Measurements from ENCODE around the gene TRAT1. TPM values are rescaled to one million over a fixed set of nuclear protein-coding genes. Genes with fewer than 3 reads are reported as not detected.
"Not testable (repeated sequence)": the region's sequence is repeated elsewhere in the genome, so short reads cannot be mapped to it uniquely, and the experiment has no call there.

The TRAT1 gene
- polyA plus RNA-seq, 2 of the 4 experiments (the other 2 are of a cell fraction), result not detected

DNA sequence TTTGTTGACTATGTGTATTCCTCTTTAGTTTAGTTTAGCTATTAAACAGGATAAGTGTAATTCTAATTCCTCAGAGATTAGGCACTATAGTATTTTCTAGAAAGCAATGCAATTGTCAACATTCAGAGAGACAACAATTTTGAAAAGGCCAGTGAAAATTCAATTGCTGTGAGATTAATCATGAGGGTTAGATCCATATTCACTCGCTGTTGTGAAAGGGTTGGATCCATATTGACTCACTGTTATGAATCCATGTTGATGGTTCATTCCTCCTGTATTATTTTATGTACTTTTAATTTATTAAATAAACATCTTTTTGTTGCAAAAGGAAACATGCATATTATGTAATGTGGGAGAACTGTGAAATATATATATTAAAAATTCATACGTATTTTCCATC, 641 bp downstream of the TRAT1 start:
- no peaks in the 10 kb centered on the region for H3K4me1 ChIP-seq
- ATAC-seq (no peak), FAIRE-seq (no peak), DNase-seq (ENCODE audit: low read depth in 1 of 2, low spot score in 1 of 2) (no peak)
- CTCF ChIA-PET, result no interaction called here
- H3K27ac ChIP-seq, result no peak overlapping the region
- POLR2A ChIA-PET, result no interaction called here
- no peak overlapping the region for H3K4me2 ChIP-seq
- H3K9me3 ChIP-seq, result no peaks in the 10 kb centered on the region
- no peak for TF ChIP-seq SMC3 (IDR thresholded peaks at IDR 0.05)
- TF ChIP-seq NR3C1 (IDR thresholded peaks at IDR 0.05), result no peak
- TF ChIP-seq POLR2AphosphoS2 (conservative IDR thresholded peaks at IDR 0.05; ENCODE audit: low read length), result no peak
- TF ChIP-seq HOXB5 (CRISPR knock-in tag; IDR thresholded peaks at IDR 0.05), result no peak
- no peak for TF ChIP-seq RARB (CRISPR knock-in tag; IDR thresholded peaks at IDR 0.05)
- no peak for TF ChIP-seq ZFP36 (IDR thresholded peaks at IDR 0.05; ENCODE audit: borderline replicate concordance, partially characterized antibody)
- no peak for TF ChIP-seq MYC (IDR thresholded peaks at IDR 0.05; ENCODE audit: borderline replicate concordance, low read length)
- no peak for TF ChIP-seq HDAC2 (IDR thresholded peaks at IDR 0.05)
- TF ChIP-seq, protein P1, sequence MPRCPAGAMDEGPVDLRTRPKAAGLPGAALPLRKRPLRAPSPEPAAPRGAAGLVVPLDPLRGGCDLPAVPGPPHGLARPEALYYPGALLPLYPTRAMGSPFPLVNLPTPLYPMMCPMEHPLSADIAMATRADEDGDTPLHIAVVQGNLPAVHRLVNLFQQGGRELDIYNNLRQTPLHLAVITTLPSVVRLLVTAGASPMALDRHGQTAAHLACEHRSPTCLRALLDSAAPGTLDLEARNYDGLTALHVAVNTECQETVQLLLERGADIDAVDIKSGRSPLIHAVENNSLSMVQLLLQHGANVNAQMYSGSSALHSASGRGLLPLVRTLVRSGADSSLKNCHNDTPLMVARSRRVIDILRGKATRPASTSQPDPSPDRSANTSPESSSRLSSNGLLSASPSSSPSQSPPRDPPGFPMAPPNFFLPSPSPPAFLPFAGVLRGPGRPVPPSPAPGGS (IDR thresholded peaks at IDR 0.05), result no peak
- TF ChIP-seq JUN (IDR thresholded peaks at IDR 0.05), result no peak
- no peak for TF ChIP-seq TP53 (CRISPR knock-in tag; IDR thresholded peaks at IDR 0.05)
- TF ChIP-seq ESRRA (IDR thresholded peaks at IDR 0.05; ENCODE audit: borderline replicate concordance, low read length), result no peak
- TF ChIP-seq HOXB13 (CRISPR knock-in tag; IDR thresholded peaks at IDR 0.05; ENCODE audit: low read depth), result no peak
- TF ChIP-seq, protein P2, sequence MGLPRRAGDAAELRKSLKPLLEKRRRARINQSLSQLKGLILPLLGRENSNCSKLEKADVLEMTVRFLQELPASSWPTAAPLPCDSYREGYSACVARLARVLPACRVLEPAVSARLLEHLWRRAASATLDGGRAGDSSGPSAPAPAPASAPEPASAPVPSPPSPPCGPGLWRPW (IDR thresholded peaks at IDR 0.05), result no peak
- WGBS (ENCODE audit: missing lambda C conversion rate), result 29% methylated on average over 2 of the region's 2 CpGs
- H3K4me3 ChIP-seq, result no peak overlapping the region

DNA sequence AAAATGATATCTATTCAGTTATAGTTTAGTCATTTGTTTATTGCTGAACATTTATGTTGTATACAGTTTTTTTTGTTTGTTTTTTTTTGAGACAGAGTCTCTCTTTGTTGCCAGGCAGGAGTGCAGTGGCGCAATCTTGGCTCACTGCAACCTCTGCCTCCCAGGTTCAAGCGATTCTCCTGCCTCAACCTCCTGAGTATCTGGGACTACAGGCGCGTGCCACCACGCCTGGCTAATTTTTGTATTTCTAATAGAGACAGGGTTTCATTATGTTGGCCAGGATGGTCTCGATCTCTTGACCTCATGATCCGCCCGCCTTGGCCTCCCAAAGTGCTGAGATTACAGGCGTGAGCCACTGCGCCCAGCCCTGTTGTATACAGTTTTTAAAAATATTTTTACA, 1.2 kb downstream of the TRAT1 start:
- ATAC-seq, FAIRE-seq, POLR2A ChIA-PET: not testable (repeated sequence)

DNA sequence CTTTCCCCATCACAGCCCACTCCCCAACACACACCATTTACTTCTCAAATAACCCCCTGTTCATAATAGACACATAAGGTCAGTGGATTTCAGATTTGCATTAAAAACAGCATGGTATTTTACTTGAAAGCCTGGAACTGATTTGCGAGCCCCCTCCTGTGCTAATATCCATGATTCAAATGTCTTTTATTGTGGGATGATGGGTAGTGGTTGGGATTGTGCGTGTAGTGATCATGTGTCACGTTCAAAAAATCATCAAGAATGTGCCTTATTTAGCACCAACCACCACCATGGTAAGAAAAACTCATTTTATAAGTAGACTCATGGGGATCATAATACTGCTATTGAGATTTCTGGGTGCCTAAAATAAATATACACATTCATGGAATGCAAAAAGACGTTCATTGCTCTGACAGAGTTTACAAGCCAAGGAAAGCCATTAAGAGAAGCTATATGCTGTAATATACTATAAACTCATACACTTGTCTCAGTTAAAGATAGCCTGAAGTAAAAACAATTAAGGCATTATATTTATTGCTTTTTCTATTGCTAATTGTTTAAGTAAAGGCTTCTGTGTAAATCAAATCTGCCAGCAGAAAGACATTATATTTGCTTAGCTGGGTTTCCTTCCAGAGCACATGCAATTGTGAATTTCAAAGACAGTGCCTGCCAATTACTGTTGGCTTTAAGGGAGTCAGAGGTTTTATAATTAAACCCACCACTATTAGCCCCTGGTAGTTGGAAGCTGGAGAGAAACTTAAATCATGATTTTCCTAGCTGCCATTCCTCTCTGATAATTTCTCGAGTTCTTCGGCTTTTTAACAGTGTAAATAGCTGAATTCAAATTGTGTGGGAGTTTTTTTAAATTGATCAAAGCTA, 4.0 kb downstream of the TRAT1 start:
- FAIRE-seq (no peak), ATAC-seq (no peak), DNase-seq (ENCODE audit: low read depth in 1 of 2, low spot score in 1 of 2) (no peak)
- ChIA-PET CTCF (interaction anchor here (1.4 kb wide), 1 partner anchor 12 kb away, joined by 3 read pairs; no protein-coding TSS in a partner anchor), POLR2A (no interaction called here)
- Histone ChIP-seq H3K4me1 (no peaks in the 10 kb centered on the region), H3K27ac (no peak overlapping the region), H3K4me2 (no peak overlapping the region), H3K4me3 (no peak overlapping the region), H3K9me3 (no peaks in the 10 kb centered on the region)
- TF ChIP-seq BHLHE40 (IDR thresholded peaks at IDR 0.05; ENCODE audit: low read depth, low read length) (no peak), HDAC2 (IDR thresholded peaks at IDR 0.05) (no peak), EP300 (IDR thresholded peaks at IDR 0.05) (no peak), ZC3H11A (IDR thresholded peaks at IDR 0.05) (no peak), RCOR1 (IDR thresholded peaks at IDR 0.05; ENCODE audit: low read depth, low read length) (no peak), ESRRA (IDR thresholded peaks at IDR 0.05; ENCODE audit: borderline replicate concordance, low read length) (no peak), CHD4 (IDR thresholded peaks at IDR 0.05; ENCODE audit: borderline replicate concordance) (no peak), MAZ (IDR thresholded peaks at IDR 0.05; ENCODE audit: borderline replicate concordance, low read depth, low read length) (no peak), HOXA7 (CRISPR knock-in tag; IDR thresholded peaks at IDR 0.05) (no peak), SMC3 (IDR thresholded peaks at IDR 0.05) (no peak), TFCP2L1 (CRISPR knock-in tag; IDR thresholded peaks at IDR 0.05) (no peak), KDM5A (IDR thresholded peaks at IDR 0.05) (no peak), RAD21 (conservative IDR thresholded peaks at IDR 0.05 in 1 of 2, IDR thresholded peaks at IDR 0.05 in 1 of 2) (no peak), RARB (CRISPR knock-in tag; IDR thresholded peaks at IDR 0.05) (no peak), KDM1A (IDR thresholded peaks at IDR 0.05; ENCODE audit: low read depth) (no peak)
- TF ChIP-seq, protein P3, sequence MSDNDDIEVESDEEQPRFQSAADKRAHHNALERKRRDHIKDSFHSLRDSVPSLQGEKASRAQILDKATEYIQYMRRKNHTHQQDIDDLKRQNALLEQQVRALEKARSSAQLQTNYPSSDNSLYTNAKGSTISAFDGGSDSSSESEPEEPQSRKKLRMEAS (IDR thresholded peaks at IDR 0.05), result no peak
- TF ChIP-seq, protein P4, sequence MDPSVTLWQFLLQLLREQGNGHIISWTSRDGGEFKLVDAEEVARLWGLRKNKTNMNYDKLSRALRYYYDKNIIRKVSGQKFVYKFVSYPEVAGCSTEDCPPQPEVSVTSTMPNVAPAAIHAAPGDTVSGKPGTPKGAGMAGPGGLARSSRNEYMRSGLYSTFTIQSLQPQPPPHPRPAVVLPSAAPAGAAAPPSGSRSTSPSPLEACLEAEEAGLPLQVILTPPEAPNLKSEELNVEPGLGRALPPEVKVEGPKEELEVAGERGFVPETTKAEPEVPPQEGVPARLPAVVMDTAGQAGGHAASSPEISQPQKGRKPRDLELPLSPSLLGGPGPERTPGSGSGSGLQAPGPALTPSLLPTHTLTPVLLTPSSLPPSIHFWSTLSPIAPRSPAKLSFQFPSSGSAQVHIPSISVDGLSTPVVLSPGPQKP (IDR thresholded peaks at IDR 0.05; ENCODE audit: low read depth, low read length), result no peak
- WGBS (ENCODE audit: missing lambda C conversion rate), result 24% methylated on average over 6 of the region's 6 CpGs

More for the DNA sequence above, 1.2 kb downstream of the TRAT1 start:
- 54% methylated on average over 10 of the region's 10 CpGs for WGBS (ENCODE audit: missing lambda C conversion rate)
- H3K4me3 ChIP-seq; H3K4me2 ChIP-seq; H3K9me3 ChIP-seq; H3K27ac ChIP-seq; DNase-seq (ENCODE audit: low read depth in 1 of 2, low spot score in 1 of 2); H3K4me1 ChIP-seq; CTCF ChIA-PET: not testable (repeated sequence)
